GM19193 (cell line): Measurements from ENCODE around the gene PTK6.

Source experiments
- POLR2A ChIP-seq: IDR thresholded peaks from 4 replicates; pipeline ENCODE4 v1.6.1; 2011; ENCODE audit not compliant: insufficient read depth, insufficient read length; ENCODE audit errors: extremely low read depth

The PTK6 gene

GRCh38 chr20:63572788-63573646 is 35.8 kb upstream of the PTK6 start:
- no peak for TF ChIP-seq POLR2A

GRCh38 chr20:63572071-63572787 is 35.1 kb upstream of the PTK6 start:
- TF ChIP-seq POLR2A, result no peak

GRCh38 chr20:63570281-63571086 is 33.3 kb upstream of the PTK6 start:
- no peak for TF ChIP-seq POLR2A

GRCh38 chr20:63568986-63569949 is 32.1 kb upstream of the PTK6 start:
- TF ChIP-seq POLR2A, result peak; percentile 5

- peak; percentile 11 for TF ChIP-seq POLR2A
These were observed 31.2 kb upstream of the PTK6 start for GRCh38 chr20:63568170-63568981.

DNA sequence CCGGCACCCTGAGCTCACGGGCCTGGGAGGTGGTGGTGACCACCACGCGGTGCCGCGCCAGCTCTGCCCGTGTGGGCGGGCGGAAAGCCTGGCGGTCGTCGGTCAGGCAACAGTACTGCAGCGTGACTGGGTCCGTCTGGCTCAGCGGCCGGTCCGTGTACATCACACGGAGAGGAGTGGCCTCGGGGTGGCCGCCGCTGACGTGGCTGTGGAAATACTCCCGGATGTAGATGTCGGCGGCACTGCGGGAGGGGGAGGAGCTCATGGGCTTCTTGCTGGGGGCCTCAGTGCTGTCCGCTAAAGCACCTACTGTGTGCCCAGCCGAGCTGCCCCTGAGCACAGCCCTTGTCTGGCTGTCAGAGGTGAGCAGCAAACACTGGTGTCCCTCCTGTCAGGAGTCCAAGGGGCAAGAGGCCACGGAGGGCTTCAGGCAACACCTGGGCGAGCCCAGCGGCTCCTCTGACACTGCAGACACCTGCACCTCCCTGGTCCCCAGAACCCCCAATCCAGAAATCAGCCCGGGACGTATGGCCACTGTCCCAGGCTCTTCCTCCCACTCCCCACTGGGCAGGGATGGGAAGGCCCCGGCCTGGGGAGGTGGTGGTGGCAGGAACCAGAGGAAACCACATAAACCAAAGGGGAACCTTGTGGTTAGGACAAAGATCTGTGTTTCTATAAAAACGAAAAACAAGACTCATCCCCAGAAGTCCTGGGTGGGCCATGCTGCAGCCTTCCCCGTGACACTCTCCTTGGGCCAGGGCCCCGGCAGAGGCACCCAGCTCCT is 30.4 kb upstream of the PTK6 start:
- TF ChIP-seq POLR2A, result no peak

DNA sequence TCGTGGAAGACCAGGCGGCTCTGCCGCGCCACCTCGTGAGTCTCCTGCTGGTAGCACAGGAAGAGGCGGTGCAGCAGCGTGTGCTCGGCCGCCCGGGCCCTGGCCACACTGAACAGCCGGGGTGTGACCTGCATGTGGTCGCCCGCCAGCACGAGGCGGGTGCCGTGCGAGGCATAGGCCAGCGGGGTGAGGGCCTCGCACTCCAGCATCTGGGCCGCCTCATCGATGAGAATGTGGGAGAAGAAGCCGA is 29.9 kb upstream of the PTK6 start:
- no peak for TF ChIP-seq POLR2A

DNA sequence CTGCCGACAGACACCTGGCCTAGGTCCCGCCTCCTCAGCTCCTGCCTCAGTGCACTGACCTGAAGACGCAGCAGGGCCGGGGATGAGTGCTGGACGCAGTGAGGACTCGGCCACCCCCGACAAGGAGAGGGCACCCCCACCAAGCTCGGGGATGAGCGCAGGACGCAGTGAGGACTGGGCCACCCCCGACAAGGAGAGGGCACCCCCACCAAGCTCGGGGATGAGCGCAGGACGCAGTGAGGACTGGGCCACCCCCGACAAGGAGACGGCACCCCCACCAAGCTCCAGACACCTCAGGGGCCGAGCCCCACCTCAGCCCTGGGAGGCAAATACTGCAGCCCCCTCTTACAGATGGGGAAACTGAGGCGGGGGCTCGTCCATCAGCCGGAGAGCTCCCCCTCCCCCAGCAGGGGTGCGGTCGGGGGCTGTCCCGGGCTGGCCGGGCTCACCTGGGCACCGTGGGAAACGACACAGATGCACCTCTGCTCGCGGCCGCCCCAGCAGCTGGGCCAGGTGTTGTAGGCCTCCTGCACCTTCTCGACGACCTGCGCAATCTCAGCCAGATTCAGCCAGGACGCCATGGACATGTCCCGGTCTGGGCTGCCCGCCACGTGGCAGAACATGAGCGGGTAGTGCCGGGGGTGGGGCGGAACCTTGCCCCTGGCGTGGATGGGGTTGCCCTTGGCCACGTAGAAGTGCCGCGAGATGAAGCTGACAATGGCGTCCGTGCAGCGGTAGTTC is 29.4 kb upstream of the PTK6 start:
- no peak for TF ChIP-seq POLR2A

GRCh38 chr20:63565699-63566335 is 28.6 kb upstream of the PTK6 start:
- no peak for TF ChIP-seq POLR2A

GRCh38 chr20:63565021-63565698 is 28.0 kb upstream of the PTK6 start:
- no peak for TF ChIP-seq POLR2A
